NCI-H2107 treated with DMSO at 0.1 percent for 48 hours (cell line): ENCODE measurements around the gene IYD.
"Not testable (repeated sequence)": the region's sequence is repeated elsewhere in the genome, so short reads cannot be mapped to it uniquely, and the experiment has no call there.

Experiments used
- DNase-seq: peaks from one replicate; lab custom pipeline; 2025; ENCODE audit not compliant: unreplicated experiment; lab: John Stamatoyannopoulos, UW

Gene IYD

GRCh38 chr6:150349546-150349945 lies 19.3 kb upstream of the IYD start:
- no peak for DNase-seq

GRCh38 chr6:150352321-150353296 lies 16.2 kb upstream of the IYD start:
- no peak for DNase-seq

GRCh38 chr6:150353445-150353844 lies 15.4 kb upstream of the IYD start:
- no peak for DNase-seq

GRCh38 chr6:150354754-150355571 lies 13.8 kb upstream of the IYD start:
- no peak for DNase-seq

- no peak for DNase-seq
Observed at GRCh38 chr6:150355932-150356331, 12.9 kb upstream of the IYD start.

- DNase-seq = no peak
Observed at GRCh38 chr6:150361876-150362275, 6.9 kb upstream of the IYD start.

GRCh38 chr6:150363733-150364132 lies 5.1 kb upstream of the IYD start:
- no peak for DNase-seq

GRCh38 chr6:150366118-150366778 lies 2.6 kb upstream of the IYD start:
- no peak for DNase-seq

- no peak for DNase-seq
Observed at GRCh38 chr6:150369408-150369807, 596 bp downstream of the IYD start.

GRCh38 chr6:150370112-150370511 lies 1.3 kb downstream of the IYD start:
- DNase-seq = no peak

- DNase-seq = no peak
Observed at GRCh38 chr6:150371356-150371755, 2.5 kb downstream of the IYD start.

GRCh38 chr6:150372051-150372450 lies 3.2 kb downstream of the IYD start:
- no peak for DNase-seq

- DNase-seq = no peak
Observed at GRCh38 chr6:150373260-150373701, 4.5 kb downstream of the IYD start.

GRCh38 chr6:150374346-150374745 lies 5.5 kb downstream of the IYD start:
- DNase-seq = not testable (repeated sequence)

- no peak for DNase-seq
Observed at GRCh38 chr6:150377211-150377781, 8.5 kb downstream of the IYD start.

- DNase-seq = no peak
Observed at GRCh38 chr6:150380256-150380655, 11.4 kb downstream of the IYD start.

GRCh38 chr6:150382171-150382570 lies 13.4 kb downstream of the IYD start:
- DNase-seq = no peak

- no peak for DNase-seq
Observed at GRCh38 chr6:150391414-150391813, 22.6 kb downstream of the IYD start.

- no peak for DNase-seq
Observed at GRCh38 chr6:150391890-150392289, 23.1 kb downstream of the IYD start.

- DNase-seq = no peak
Observed at GRCh38 chr6:150392452-150393220, 23.8 kb downstream of the IYD start.
